ENCODE data around the gene C9orf78. TPM values are rescaled to one million over a fixed set of nuclear protein-coding genes. Genes with fewer than 3 reads are reported as not detected.

Gene C9orf78
- total and polyA plus RNA-seq, 2 of the 8 experiments (the other 6 are each of a cell fraction or from before 2014, with no cell fraction given): 17.4 to 40.6 TPM

GRCh38 chr9:129841071-129841470 lies 6.0 kb upstream of the C9orf78 start (continued):
- TF ChIP-seq CREB1 (IDR thresholded peaks at IDR 0.05): no peak
